Measurements from ENCODE around the gene GPR87.

GPR87 gene

DNA sequence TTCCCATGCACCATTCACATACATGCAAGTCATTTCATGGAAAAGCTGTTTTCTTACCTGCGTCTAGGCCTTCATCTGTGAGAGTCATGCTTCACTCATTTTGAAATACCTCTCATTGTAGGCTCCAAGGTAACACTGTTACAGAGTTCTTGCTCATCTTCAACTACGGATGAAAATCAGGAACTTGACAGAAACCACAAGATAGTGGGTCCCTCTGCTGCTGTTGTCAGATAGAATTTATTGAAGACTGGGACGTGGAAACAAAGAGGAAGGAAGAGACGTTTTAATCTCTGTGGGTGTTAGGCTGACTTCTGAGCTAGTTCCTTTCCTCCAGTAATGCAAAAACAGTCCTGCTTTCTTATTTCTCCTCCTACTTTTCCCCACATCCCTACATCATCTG, 38.4 kb downstream of the GPR87 start, which contains the start of gene P2RY14:
Gene P2RY14, minus strand, starts transcription at position 313 of the 400 bp plus-strand sequence. CDS start 64,226 bp downstream, outside the sequence.
- DNase-seq: no peak

DNA sequence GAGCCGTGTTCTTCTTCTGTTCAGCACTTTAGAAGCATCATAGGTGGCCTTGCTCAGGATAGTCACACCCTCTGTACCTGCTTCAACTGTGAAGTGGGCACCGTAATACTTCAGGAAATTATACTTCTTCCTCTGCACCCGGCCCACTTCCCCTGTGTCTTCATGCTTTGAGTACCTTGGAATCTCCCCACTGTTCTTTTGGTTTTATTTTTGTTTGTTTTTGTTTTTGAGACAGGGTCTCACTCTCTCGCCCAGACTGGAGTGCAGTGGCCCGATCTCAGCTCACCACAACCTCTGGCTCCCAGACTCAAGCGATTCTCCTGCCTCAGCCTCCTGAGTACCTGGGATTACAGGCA, 40.0 kb downstream of the GPR87 start:
- no peak for DNase-seq

DNA sequence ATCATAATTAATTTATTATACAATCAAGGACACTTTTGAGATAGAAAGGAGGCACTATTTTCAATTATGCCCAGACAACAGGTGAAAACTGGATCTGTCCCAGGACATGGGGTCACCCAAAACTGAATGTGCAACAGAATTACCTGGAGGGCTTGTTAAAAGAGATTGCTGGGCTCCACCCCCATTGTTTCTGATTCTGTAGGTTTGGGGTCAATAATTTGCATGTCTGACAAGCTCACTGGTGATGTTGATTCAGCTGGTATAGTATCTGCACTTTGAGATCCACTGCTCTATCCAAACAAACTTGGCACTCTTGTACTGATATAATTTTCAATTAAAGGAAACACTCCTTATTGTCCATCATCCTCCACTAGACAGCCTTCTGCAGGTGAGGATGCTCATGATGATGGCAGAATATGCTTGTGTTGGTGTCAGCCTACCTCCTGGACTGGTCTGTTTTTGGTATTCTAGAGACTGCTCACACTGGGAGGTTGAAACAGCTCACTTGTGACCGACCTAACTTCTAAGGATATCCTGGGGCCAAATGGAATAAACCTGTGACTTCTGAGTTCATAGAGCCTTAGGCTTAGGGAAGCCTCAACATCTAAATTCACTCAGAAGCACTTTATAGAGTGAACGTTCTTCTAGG, 40.5 kb downstream of the GPR87 start:
- DNase-seq: peak; percentile 10

DNA sequence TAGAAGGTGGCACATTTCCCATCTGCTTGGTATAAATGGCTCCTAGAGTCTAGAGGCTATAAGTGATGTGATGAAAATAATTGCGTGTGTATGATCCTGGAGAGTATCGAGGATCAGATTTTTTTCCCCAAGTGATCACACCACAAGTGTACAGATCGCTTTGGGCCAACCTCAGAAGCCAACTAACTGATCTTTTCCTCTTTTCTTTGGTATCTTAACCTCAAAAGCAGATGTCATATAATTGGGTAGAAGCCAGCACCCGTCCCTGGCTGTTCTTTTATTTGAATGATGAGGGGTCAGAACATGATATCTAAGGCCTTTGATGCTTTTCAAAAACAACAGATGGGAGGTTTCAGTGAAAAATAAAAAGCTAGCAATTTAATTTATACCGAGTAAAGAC, 41.5 kb downstream of the GPR87 start:
- DNase-seq: no peak

DNA sequence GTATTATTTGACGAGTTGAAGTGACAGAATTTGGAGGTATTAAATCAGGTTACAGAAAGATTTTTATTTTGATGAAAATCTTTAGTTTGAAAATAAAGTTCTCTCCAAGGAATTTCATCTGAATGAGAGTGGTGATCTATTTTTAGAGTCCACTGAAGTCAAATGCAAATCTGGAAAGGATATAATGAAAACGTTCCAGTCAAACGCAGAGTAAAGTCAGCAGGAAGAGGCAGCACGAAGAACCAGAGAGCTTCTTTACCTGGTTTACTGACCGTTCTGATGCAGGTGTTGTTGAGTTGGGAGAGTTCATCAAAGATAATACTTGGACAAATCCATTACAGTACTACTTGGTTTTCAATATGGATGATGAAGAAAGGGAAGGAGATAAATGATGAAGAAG, 47.0 kb downstream of the GPR87 start:
- no peak for DNase-seq

DNA sequence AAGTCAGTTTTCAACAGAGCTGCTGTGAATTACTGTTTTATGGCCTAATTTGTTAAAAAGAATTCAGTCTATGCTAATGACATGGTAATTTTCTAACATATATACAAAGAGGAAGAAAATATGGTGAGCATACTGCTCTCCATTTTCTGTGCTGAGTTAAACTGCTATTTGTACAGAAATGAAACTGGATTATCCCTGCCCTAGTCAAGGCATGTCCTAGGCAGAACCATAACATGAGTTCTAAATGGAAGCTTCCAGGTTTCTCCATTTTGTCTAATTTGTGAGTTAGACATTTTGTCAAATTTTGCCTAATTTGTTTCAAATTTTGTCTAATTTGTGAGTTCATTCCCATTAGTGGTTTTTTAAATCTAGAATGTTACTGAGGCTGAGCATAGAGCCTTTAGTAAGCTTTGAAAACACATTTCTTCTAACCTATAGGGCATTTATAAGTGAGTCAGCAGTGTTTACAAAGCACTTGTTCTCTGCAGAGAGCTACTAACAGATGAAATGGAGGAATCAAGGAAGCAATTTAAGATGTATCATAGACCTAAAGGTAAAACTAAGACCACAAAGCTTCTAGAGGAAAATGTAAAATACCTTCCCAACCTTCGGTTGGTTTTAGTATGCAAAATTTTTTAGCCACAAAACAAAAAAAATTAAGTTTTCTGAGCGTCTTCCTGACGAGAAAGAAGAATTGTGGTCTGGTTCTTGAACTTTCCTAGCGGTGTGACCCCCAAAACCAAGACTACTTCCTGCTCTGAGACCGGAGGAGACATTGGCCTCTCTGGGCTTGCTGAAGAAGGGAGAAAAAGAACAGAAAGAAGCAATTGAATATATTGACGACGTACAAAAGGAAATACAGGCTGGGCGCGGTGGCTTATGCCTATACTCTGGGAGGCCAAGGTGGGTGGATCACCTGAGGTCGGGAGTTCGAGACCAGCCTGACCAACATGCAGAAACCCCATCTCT, 48.1 kb downstream of the GPR87 start:
- DNase-seq: no peak

DNA sequence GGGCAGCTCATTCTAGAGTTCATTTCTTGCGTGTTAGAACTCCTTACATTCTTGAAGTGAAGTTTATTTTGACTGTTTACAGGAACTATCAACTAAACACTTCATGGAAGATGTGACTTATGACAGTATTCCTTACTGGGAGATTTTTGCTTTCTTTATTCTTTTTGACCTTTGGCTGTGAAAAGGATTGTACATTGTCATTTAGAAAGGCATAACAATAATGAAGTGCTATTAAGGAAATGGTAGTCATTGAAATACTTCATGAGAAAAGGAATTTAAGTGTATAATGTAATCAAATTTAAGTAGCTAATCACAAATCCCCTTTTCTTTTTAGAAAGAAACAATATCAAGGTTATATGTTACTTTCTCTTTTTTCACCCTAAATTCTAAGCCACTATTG, 49.6 kb downstream of the GPR87 start:
- no peak for DNase-seq

DNA sequence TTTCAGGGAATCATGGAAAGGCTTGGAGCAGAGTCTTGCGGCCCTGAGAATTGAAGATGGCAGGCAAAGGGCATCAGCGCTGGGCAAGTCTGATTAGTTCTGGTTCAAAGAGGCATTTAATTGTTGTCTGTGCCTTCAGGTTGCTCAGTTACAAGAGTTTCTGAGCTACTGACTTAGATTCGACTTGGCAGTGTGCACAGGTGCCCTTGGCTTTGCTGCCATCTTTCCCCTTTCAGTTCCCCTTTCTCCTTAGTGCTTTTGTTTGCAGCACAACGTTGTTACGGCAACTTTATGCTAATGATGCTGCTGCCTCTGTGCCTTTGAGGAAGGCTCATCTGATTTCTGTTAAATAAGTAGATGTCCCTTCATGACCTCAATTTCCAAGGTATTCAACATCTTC, 50.8 kb downstream of the GPR87 start:
- no peak for DNase-seq

DNA sequence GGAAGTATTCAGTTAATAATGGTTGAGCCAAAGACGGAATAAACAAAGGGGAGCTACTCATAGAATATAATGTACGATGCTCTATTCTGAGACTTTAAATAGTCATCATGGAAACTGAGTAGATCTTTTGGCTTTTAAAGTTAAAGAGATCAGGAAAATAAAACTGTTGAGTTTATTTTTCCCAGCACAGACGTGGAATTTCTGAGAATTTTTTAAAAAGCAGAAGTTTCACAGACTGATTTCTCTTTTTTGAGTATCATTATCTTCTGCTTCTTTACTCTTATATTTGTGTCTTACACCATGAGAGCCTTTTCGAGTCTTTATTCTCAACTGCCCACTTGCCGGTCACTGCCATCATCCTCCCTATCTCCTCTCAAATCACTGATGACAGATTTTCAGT, 51.5 kb downstream of the GPR87 start:
- no peak for DNase-seq

DNA sequence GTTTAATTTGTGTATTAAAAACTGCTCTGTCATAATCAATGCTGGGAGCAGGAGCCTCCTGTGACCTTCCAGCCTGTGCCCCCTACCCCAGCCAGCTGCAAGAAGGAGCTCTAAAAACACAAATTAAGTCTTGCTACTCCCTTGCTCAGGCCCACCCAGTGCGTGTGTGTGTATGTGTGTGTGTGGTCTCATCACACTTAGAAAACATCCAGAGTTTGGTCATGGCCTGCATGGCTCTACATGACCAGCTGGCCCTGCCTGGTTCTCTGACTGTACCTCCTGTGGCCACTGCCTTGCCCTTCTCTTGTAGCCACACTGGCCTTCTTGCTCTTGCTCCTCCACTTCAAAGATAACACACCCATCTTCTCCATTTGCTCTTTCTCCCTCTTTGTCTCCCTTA, 52.0 kb downstream of the GPR87 start:
- DNase-seq: no peak

DNA sequence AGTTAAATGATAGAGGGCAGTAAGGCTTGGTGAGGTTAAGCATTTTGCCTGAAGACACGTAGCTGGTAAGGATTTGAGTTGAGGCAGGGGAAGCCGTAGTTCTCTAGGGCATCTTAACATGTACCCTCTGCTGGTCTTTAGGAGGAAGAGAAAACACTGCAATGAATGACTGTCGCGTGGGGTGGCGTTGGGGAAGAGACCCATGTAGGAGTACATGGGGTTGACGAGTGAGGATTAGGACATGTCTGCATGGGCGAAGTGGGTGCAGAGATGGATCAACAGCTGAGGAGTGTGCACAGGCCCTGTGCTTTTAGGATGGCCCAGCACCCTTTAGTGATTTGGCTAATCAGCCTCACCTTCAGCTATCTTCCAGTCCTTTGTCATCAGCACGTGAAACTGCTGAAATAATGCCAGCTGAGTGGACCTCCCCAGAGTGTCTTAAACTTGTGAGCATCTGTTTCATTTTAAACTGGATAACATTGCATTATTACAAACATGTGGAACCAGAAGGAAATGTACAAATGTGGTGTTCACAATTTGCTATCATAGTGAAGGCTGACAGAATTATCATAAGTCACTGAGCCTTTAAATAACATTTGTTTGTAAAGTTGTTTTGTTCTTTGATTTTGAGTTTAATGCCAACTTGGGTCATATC, 53.6 kb downstream of the GPR87 start:
- no peak for DNase-seq

DNA sequence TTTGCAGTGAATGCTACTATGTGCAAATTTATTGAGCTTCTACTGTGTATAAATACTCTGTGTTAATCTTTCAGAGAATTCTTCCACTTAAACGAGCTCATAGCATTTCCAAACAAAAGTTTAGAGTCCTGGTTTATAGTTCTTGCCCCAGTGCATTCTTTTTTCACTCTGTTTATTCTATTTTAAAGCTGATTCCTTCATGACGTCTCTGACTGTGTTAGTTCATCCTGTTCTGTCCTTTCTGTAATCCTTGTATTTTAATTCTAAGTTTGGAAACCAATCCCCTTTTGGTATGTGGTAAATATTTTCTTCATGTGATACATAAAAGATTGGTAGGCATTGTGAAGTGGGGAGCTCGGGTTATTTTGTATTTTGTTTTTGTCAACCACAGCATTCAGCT, 57.0 kb downstream of the GPR87 start:
- DNase-seq: no peak

DNA sequence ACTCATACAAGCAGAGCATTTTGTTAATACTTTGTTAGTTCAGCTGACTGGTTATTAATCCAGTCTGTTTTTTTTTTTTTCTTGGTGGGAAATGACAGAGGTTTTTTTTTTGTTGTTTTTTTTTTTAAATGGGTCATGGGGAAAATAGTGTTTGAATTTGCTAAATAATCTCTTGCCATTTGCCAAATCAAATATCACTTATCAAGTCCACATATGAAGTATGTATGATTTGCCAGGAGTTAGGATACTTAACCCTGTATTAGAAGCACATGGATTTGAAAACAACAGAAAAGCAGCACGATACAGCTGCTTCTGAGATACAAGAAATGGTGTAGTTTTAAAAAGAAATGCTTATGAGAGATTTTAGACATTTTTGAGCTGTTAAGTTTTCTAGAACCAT, 59.9 kb downstream of the GPR87 start:
- no peak for DNase-seq

DNA sequence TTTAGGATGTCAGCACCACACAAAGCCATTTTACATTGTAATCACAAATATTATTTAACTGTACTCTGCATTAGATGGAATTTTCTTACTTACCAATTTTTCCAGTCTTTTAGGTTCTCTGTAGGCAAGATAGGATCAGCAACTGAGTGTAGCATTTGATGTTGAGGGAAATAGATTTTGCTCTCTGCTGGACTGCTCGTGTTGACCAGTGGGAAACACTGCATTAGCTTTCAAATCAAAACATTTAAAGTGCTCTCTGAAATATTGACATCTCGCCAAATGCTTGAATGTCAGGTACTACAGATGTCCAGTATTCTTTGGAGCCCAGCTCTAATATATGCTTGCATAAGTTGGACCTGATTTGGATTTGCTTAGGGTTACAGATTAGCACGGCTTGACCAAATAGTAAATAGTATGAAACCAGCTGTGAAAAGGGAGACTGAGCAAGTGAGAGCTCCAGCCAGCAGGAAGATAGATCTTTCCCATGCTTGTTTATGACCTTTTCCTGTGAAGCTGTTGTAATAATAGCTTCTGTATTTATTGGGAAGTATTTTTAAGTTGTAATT, 67.8 kb downstream of the GPR87 start:
- DNase-seq: peak; percentile 35
